Fibroblast of skin of left biceps (primary cell): ENCODE results near the gene WDR55.
"Not testable (repeated sequence)": the region's sequence is repeated elsewhere in the genome, so short reads cannot be mapped to it uniquely, and the experiment has no call there.

ENCODE experiments used
- DNase-seq, 2 experiments: peaks; one replicate each; pipeline ENCODE4 v3.0.0-alpha.2; 2013; ENCODE audit warnings: low read depth in 2 of 2

The WDR55 gene

GRCh38 chr5:140658870-140659269 is 5.8 kb upstream of the WDR55 start:
- no peak for DNase-seq

- not testable (repeated sequence) for DNase-seq
Measured at GRCh38 chr5:140660371-140660770, 4.3 kb upstream of the WDR55 start.

- no peak for DNase-seq
Measured at GRCh38 chr5:140664030-140664358, 710 bp upstream of the WDR55 start.

- DNase-seq = not testable (repeated sequence)
Measured at GRCh38 chr5:140671035-140671434, 6.3 kb downstream of the WDR55 start.

- no peak for DNase-seq
Measured at GRCh38 chr5:140671472-140672125, 6.9 kb downstream of the WDR55 start.

DNA sequence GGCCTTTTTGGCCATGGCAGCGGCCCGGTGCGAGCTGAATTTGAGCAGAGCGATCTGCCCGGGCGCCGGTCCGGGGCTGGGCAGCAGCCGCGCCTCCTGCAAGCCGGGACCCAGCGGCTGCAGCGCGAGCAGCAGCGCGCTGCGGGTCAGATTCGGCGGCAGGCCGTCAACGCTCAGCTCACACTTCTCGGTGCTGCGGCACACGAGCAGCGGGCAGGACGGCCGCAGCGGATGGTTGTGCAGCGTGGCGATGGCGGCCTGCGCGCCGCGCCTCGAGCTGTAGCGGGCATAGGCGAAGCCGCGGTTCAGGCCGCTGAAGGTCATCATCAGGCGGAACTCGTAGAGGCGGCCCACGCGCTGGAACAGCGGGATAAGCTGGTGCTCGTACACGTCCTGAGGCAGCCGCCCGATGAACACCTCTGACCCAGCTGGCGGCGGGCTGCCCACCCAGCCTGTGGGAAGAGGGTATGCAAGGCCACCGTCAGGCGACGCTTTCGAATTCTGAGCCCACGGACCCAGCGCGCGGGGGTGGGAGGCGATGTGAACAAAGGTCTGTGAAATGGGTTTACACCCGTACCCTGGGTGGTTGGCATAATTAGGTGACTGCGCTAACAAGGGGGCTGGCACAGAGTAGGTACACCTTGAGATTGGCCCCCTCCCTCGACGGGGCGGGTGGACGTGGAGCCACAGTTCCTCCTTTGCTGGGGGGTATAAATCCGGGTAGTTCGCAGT is 7.9 kb downstream of the WDR55 start:
- DNase-seq = no peak

DNA sequence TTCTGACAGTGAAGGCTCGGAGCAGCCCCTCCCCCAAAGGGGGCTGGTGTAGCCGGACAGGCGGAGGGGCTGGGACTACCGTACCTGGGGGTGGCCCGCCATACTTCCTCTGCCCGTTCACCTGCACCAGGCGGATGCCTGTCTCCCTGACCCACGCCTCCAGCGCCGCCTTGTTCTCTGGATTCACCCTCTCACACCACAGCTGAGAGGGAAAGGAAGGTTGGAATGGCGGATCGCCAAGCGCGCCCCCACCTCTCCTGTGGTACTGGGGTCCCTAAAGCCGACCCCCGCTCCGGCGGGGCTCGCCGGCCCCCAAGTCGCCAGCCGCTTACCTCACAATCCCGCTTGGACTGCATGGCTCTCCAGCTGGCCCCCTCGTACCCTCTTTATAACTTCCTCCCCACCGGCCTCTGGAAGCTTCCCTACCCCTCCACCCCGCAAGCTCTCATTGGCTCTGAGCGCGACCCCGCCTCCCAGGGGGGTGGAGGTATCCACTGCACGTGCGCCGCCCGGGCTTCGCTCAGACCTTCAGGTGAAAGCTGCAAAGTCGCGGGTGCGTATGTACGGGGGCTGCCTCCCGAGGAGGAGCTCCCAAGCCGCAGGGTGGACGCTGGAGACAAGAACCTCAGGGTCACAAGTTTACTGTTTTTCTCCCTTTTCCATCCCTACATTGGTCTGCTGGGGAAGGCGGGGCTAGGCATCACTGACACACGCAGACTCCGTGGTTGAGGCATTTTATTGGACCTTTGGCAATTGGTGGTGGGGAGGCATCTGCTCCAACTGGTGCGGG is 8.7 kb downstream of the WDR55 start, which contains the start of gene DND1:
Gene DND1, minus strand, starts transcription at position 390 of the 790 bp plus-strand sequence. Its CDS starts 34 bp downstream, at position 356.
- DNase-seq = no peak

DNA sequence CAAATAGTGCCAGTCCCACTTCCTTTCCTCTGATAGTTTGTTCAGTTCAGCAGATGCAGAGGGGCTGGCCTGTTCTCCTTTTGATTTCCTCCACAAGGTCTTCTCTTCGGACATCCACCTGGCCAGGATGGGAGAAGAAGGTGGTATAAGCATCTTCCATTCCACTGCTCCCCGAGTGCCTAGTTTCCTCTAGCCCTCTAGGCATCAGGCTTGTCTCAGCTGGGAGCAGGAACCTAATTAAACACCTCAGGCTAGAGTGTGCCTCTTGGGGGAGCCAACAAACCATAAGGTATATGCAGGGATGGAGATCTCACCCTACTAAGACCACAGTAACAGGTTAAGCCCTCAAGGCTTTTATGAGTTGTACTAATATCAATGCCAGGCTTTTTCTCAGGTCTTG is 9.5 kb downstream of the WDR55 start:
- no peak for DNase-seq

- DNase-seq = no peak
Measured at GRCh38 chr5:140674629-140675028, 9.9 kb downstream of the WDR55 start.

- no peak for DNase-seq
Measured at GRCh38 chr5:140677947-140678346, 13.2 kb downstream of the WDR55 start.

DNA sequence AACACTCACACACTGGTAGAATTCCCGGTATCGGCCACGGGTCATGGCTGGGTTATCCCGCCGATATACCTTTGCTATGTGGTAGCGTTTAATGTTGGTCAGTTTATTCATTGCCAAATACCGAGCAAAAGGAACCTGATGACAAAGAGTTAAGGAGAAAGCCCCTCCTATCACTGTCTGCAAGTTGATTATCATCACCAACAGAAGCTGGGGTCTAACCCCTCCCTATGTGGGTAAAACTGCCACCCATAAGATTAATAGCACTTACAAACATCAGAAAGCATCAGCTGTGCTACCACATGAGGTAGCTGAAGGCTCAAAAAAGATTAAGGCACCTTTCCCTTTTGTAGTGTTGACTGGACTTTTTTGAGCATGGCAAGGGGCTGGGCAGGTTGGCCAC is 14.3 kb downstream of the WDR55 start:
- DNase-seq = no peak

- no peak for DNase-seq
Measured at GRCh38 chr5:140690376-140690932, 25.8 kb downstream of the WDR55 start.

DNA sequence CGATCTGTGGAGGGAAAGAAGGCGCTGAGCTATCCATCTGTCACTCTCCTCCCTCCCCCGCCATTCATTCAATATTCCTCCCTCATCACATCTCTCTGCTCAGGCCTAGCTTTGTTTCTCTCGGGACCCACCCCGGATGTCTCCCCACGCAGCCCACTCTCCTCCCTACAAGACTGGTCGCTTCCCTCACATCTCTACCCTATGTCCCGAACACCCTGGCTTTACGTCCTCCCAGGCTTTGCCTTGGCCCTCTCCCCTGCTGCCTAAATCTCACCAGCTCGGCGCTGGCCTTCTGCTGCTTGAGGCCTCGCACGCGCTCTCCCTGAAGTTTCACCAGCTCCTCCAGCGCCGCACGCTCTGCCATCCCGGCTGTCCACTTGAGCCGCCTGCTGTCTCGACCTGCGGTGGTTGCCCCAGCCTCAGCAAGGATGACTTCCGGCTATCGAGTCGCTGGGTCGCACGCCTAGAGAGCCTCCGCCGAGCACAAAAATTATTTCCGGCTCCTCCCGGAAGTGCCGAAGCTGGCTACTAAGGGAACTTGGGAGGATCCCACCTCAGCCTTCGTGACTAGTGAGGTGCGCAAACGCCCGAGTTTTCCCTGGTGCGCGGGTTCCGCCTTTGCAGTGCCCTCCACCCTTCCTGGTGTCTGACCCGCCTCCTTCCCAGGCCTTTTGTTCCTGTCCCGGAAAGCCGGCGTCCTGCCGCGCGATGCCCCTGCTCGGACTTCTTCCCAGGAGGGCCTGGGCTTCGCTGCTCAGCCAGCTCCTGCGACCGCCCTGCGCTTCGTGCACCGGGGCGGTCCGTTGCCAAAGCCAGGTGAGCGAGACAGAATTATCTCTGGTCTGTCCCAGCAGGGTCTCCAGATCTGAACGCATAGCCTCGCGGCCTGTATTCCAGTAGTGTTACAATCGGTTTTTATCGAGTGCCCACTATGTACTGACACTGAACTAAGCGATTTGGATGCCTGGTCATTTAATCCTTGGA is 26.5 kb downstream of the WDR55 start, which contains the start of the genes HARS1 and HARS2:
Gene HARS1, minus strand, starts transcription at position 430 of the 984 bp plus-strand sequence. Its CDS starts 66 bp downstream, at position 364.
Gene HARS2, plus strand, starts transcription at position 515 of the 984 bp plus-strand sequence. Its CDS starts 194 bp downstream, at position 709.
- DNase-seq = peak; percentile 71 to 75

- no peak for DNase-seq
Measured at GRCh38 chr5:140694276-140694675, 29.6 kb downstream of the WDR55 start.

DNA sequence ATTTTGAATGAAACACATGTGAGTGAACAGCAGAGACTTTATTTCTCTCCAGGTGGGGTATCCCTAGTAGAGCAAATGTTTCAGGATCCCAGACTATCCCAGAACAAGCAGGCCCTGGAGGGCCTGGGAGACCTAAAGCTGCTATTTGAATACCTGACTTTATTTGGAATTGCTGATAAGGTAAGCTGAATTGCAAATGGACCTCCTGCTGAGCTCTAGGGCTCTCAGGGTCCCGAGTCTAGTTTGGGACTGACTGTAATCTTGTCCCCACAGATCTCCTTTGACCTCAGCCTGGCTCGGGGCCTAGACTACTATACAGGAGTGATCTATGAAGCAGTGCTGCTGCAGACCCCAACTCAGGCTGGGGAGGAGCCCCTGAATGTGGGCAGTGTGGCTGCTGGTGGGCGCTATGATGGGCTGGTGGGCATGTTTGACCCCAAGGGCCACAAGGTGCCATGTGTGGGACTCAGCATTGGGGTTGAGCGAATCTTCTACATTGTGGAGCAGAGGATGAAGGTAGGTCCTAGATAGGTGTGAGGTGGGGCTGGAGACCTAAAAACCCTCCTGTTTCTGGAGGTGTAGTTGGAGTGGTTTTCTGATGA is 32.3 kb downstream of the WDR55 start:
- DNase-seq = no peak

DNA sequence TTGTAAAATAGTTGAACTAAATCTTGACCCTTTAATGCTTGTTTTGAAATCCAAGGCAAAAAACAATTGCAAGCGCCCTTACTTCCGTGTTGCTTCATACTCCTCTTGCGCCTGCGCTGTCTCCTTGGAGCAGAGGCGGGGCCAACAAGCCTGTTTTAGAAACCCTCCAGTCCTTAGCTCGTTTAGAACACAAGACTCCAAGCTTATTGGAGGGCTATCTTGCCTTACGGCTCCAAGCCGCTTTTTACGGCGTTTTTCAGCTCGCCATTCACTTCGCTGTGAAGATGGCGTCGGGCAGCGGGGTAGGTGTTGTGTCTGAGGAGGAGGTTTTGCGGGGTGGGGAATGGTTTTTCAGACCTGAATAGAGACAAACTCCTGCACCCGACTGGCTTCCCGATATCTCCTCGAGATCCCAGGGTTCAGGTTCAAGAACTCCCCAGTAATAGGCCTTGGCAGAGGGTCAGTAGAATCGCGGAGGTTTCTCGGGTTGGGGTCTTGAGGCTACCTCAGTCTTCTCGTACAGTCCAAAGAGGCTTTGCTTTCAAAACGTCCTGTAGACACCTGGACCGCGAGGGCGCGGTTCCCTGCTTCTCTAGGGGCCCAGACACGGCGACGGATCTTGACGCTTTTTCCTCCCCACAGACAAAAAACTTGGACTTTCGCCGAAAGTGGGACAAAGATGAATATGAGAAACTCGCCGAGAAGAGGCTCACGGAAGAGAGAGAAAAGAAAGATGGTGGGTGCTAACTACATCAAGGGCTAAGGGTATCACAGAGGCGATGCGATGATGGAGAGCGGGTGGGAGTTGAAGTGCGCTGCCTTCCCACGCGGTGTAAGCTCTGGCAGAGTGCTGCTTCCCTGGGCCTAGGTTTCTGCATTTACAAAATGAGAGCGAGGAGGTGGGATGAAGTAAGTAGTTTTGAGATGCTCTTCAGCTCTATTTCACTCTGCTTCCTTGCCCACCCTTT is 35.8 kb downstream of the WDR55 start, which contains the start of gene ZMAT2:
Gene ZMAT2, plus strand, starts transcription at position 271 of the 968 bp plus-strand sequence. Its CDS starts 14 bp downstream, at position 285.
- DNase-seq = peak; percentile 93

DNA sequence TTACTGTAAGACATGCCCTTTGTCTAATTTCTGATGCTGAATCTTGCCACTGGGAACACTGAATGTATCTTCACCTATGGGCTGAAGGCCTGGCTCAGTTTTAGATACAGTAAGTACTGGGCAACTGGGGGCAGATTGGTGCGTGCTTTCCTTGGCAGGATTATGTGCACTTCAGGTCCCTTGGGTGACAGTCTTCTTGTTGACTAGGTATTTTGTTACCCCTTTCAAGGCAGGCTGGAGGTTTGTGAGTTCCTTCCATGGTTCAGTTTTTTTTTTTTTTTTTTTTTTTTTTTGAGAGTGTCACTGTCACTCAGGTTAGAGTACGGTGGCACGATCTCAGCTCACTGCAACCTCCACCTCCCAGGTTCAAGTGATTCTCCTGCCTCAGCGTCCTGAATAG is 43.1 kb downstream of the WDR55 start:
- no peak for DNase-seq

GRCh38 chr5:140708787-140709186 is 44.1 kb downstream of the WDR55 start:
- DNase-seq = not testable (repeated sequence)
